K562 (cell line): ENCODE data around the gene SYNE1. TPM values are rescaled to one million over a fixed set of nuclear protein-coding genes. Genes with fewer than 3 reads are reported as not detected.

ENCODE experiments used
- CBX3 ChIP-seq, 2 experiments: IDR thresholded peaks; 1 replicate in 1 of 2; 2 replicates in 1 of 2; pipeline ENCODE4 v1.6.1; 2012; ENCODE audit warnings: inconsistent platforms in 2 of 2, low read length in 2 of 2, borderline replicate concordance in 1 of 2, control low read depth in 1 of 2
- GTF2F1 ChIP-seq: IDR thresholded peaks from 2 replicates; pipeline ENCODE4 v1.6.1; 2011; ENCODE audit warnings: low read depth, low read length, improper control_type of control experiment
- HIVEP1 ChIP-seq: fragments of 250-450 bp; sonication (Bioruptor Pico); IDR thresholded peaks from 2 replicates; pipeline ENCODE4 v1.4.0; 2020; ENCODE audit warnings: mild to moderate bottlenecking
- NCOA4 ChIP-seq: fragments of 450-650 bp; IDR thresholded peaks from 2 replicates; pipeline ENCODE4 v1.6.1; 2018; ENCODE audit warnings: mild to moderate bottlenecking; ENCODE audit not compliant: partially characterized antibody
- RREB1 ChIP-seq: fragments of 250-450 bp; sonication (Bioruptor Pico); IDR thresholded peaks from 2 replicates; pipeline ENCODE4 v1.4.0; 2020
- TSHZ1 ChIP-seq: fragments of 250-450 bp; sonication (Bioruptor Pico); IDR thresholded peaks from 2 replicates; pipeline ENCODE4 v1.4.0; 2020; ENCODE audit warnings: mild to moderate bottlenecking, moderate library complexity
- XRCC5 ChIP-seq: fragments of 200-400 bp; formaldehyde crosslinking; IDR thresholded peaks from 2 replicates; pipeline ENCODE4 v1.6.1; 2017; ENCODE audit warnings: low read depth, mild to moderate bottlenecking, low read length
- ZBTB7A ChIP-seq: IDR thresholded peaks from 2 replicates; pipeline ENCODE4 v1.6.1; 2011; ENCODE audit warnings: low read depth, mild to moderate bottlenecking, low read length, moderate library complexity, borderline replicate concordance; ENCODE audit not compliant: control insufficient read depth
- ZNF311 ChIP-seq: fragments of 250-450 bp; sonication (Bioruptor Pico); IDR thresholded peaks from 2 replicates; pipeline ENCODE4 v1.4.0; 2020; ENCODE audit warnings: mild to moderate bottlenecking, moderate library complexity
- ZNF644 ChIP-seq: fragments of 200-800 bp; sonication (Bioruptor generic); IDR thresholded peaks from 2 replicates; pipeline ENCODE4 v1.6.1; 2016; ENCODE audit warnings: low read depth, missing genetic modification characterization, missing compliant biosample characterization
- polyA plus RNA-seq, 8 experiments: library from polyadenylated mRNA; depleted of rRNA in 4 of 8; stranded (reverse) in 5 of 8; unstranded in 3 of 8; fragments of >200 nt; fragmentation: Nextera tagmentation in 2 of 8; fragmentation: Illumina TruSeq in 1 of 8; extraction: Ambion mirVana in 2 of 8; extraction: Trizol in 1 of 8; gene quantifications; 2 replicates each; pipeline versions ENCODE4 v1.2.1 to v1.2.3, GENCODE V29; 2011 to 2014; ENCODE audit warnings: inconsistent platforms in 1 of 8, missing spikeins in 1 of 8
- total RNA-seq, 7 experiments: library from RNA; depleted of rRNA in 6 of 7; stranded (reverse); fragments of >200 nt in 6 of 7; fragmentation: Illumina TruSeq in 2 of 7; extraction: Trizol in 2 of 7; gene quantifications; 2 replicates each; pipeline versions ENCODE4 v1.2.1 to v1.2.3, GENCODE V29; 2011 to 2021; ENCODE audit warnings: low replicate concordance in 1 of 7
- TF ChIP-seq, protein P1 (sequence below): sonication (generic); formaldehyde crosslinking; IDR thresholded peaks from 2 replicates; pipeline ENCODE4 v1.8.0; 2022; ENCODE audit warnings: mild to moderate bottlenecking, low read depth, missing genetic modification reagents
- TF ChIP-seq, protein P2 (sequence below), 2 experiments: fragments of 450-650 bp in 1 of 2; sonication (generic) in 1 of 2; formaldehyde crosslinking; conservative IDR thresholded peaks; 2 replicates each; pipeline versions ENCODE4 v1.4.0 to v1.8.1; 2020 to 2022; ENCODE audit warnings: mild to moderate bottlenecking in 1 of 2, missing genetic modification reagents in 1 of 2
- TF ChIP-seq, protein P3 (sequence below): fragments of 250-450 bp; sonication (Bioruptor Pico); IDR thresholded peaks from 2 replicates; pipeline ENCODE4 v1.9.0; 2021; ENCODE audit warnings: mild to moderate bottlenecking

The SYNE1 gene
- total and polyA plus RNA-seq, 9 of the 15 experiments (the other 6 are each of a cell fraction or from before 2014, with no cell fraction given): under 0.01 to 0.42 (median 0.08) TPM; not detected in 1

- TF ChIP-seq XRCC5 (no peak), NCOA4 (no peak), CBX3 (IDR thresholded peaks at IDR 0.05; ENCODE audit: borderline replicate concordance in 1 of 2, low read length in 2 of 2) (no peak), ZNF311 (CRISPR knock-in tag) (no peak), HIVEP1 (CRISPR knock-in tag) (no peak), GTF2F1 (no peak), TSHZ1 (CRISPR knock-in tag) (no peak), RREB1 (CRISPR knock-in tag) (no peak), ZBTB7A (no peak), ZNF644 (tag) (no peak)
- TF ChIP-seq, protein P1, sequence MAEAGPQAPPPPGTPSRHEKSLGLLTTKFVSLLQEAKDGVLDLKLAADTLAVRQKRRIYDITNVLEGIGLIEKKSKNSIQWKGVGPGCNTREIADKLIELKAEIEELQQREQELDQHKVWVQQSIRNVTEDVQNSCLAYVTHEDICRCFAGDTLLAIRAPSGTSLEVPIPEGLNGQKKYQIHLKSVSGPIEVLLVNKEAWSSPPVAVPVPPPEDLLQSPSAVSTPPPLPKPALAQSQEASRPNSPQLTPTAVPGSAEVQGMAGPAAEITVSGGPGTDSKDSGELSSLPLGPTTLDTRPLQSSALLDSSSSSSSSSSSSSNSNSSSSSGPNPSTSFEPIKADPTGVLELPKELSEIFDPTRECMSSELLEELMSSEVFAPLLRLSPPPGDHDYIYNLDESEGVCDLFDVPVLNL (CRISPR knock-in tag): no peak
- TF ChIP-seq, protein P2, sequence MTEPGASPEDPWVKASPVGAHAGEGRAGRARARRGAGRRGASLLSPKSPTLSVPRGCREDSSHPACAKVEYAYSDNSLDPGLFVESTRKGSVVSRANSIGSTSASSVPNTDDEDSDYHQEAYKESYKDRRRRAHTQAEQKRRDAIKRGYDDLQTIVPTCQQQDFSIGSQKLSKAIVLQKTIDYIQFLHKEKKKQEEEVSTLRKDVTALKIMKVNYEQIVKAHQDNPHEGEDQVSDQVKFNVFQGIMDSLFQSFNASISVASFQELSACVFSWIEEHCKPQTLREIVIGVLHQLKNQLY (CRISPR knock-in tag; conservative IDR thresholded peaks at IDR 0.05): no peak
- TF ChIP-seq, protein P3, sequence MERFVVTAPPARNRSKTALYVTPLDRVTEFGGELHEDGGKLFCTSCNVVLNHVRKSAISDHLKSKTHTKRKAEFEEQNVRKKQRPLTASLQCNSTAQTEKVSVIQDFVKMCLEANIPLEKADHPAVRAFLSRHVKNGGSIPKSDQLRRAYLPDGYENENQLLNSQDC (CRISPR knock-in tag): no peak
Measured at GRCh38 chr6:152209211-152209610, 428.0 kb downstream of the SYNE1 start (continued).
